B cell (primary cell): ENCODE results near the gene RARB. TPM values are rescaled to one million over a fixed set of nuclear protein-coding genes. Genes with fewer than 3 reads are reported as not detected.

Experiments
- ATAC-seq: fragments of 200-7000 bp; cut with Tn5 transposase; one replicate; pipeline ENCODE4 v1.10.0; 2021; ENCODE audit warnings: low read depth, mild to moderate bottlenecking, moderate number of reproducible peaks, moderate library complexity
- CTCF ChIA-PET: fragments of 350-600 bp; sonication (Branson Sonifier 250); formaldehyde crosslinking; loops from one replicate; lab custom pipeline; 2021; ENCODE audit warnings: antibody characterized with exemption, inconsistent platforms; lab: Charles Lee
- POLR2A ChIA-PET: fragments of 350-600 bp; sonication (Branson Sonifier 250); formaldehyde crosslinking; loops from one replicate; lab custom pipeline; 2021; ENCODE audit warnings: antibody characterized with exemption; lab: Charles Lee
- DNase-seq: peaks from one replicate; pipeline ENCODE4 v3.0.0; 2013
- H2AFZ ChIP-seq: 2 replicates; pipeline ENCODE4 v1.6.1; 2012; ENCODE audit warnings: mild to moderate bottlenecking, low read depth, low read length; ENCODE audit not compliant: insufficient read depth, poor library complexity, severe bottlenecking
- H3K27ac ChIP-seq, 2 donors: 1 replicate in 1 of 2; 2 replicates in 1 of 2; pipeline ENCODE4 v1.5.1; 2012 to 2013; ENCODE audit warnings: low read length in 2 of 2, mild to moderate bottlenecking in 2 of 2, moderate library complexity in 1 of 2
- H3K27me3 ChIP-seq, 4 experiments: fragments of 200-600 bp in 1 of 4; sonication (generic) in 1 of 4; replicated peaks in 1 of 4; 1 replicate in 2 of 4; 2 replicates in 2 of 4; pipeline versions ENCODE4 v1.6.1 to v1.7.0; 2013 to 2016; ENCODE audit warnings: low read length in 3 of 4, mild to moderate bottlenecking in 2 of 4, mixed read lengths in 1 of 4, moderate library complexity in 1 of 4; ENCODE audit not compliant: insufficient read depth in 4 of 4, control insufficient read depth in 3 of 4; ENCODE audit errors: control extremely low read depth in 1 of 4
- H3K36me3 ChIP-seq, 2 experiments: replicated peaks in 1 of 2; 1 replicate in 1 of 2; 2 replicates in 1 of 2; pipeline versions ENCODE4 v1.6.1 to v1.7.1; 2013; ENCODE audit warnings: low read length in 1 of 2; ENCODE audit not compliant: insufficient read depth in 2 of 2, control insufficient read depth in 1 of 2; ENCODE audit errors: control extremely low read depth in 1 of 2, extremely low read depth in 1 of 2
- H3K4me1 ChIP-seq, 2 donors: fragments of 200-600 bp in 1 of 2; sonication (generic) in 1 of 2; 1 replicate in 1 of 2; 2 replicates in 1 of 2; pipeline versions ENCODE4 v1.5.1 to v1.6.1; 2013 to 2017; ENCODE audit warnings: low read length in 2 of 2; ENCODE audit not compliant: control insufficient read depth in 2 of 2, insufficient read depth in 2 of 2
- H3K4me2 ChIP-seq: replicated peaks from 2 replicates; pipeline ENCODE3; 2012; ENCODE audit warnings: mild to moderate bottlenecking, low read depth, low read length; ENCODE audit not compliant: poor library complexity, severe bottlenecking
- H3K4me3 ChIP-seq, 5 experiments: fragments of 200-600 bp in 1 of 5; sonication (generic) in 1 of 5; 1 replicate in 3 of 5; 2 replicates in 2 of 5; pipeline versions ENCODE4 v1.5.1 to v1.7.0; 2011 to 2016; ENCODE audit warnings: low read length in 4 of 5, mild to moderate bottlenecking in 4 of 5, low read depth in 2 of 5, control low read depth in 1 of 5, moderate library complexity in 1 of 5; ENCODE audit not compliant: insufficient read depth in 1 of 5; ENCODE audit errors: control extremely low read depth in 1 of 5, extremely low read depth in 1 of 5
- H3K79me2 ChIP-seq: fragments of 200-600 bp; sonication (generic); one replicate; pipeline ENCODE4 v1.6.0; 2016; ENCODE audit warnings: low read length; ENCODE audit not compliant: control insufficient read depth, insufficient read depth
- H3K9ac ChIP-seq: fragments of 200-600 bp; sonication (generic); 2 replicates; pipeline ENCODE4 v1.6.1; 2017; ENCODE audit warnings: mild to moderate bottlenecking, low read length, moderate library complexity
- H3K9me3 ChIP-seq, 3 donors: one replicate each; pipeline versions ENCODE4 v1.6.1 to v1.7.1; 2013; ENCODE audit warnings: low read length in 2 of 3; ENCODE audit not compliant: control insufficient read depth in 2 of 3, insufficient read depth in 1 of 3; ENCODE audit errors: control extremely low read depth in 1 of 3
- H4K20me1 ChIP-seq: 2 replicates; pipeline ENCODE4 v1.6.0; 2012; ENCODE audit warnings: mild to moderate bottlenecking, low read length; ENCODE audit not compliant: insufficient read depth, control insufficient read depth, poor library complexity, severe bottlenecking
- H3K27ac Mint-ChIP-seq: one replicate; pipeline ENCODE4 v1.8.0; 2021; ENCODE audit warnings: mixed read lengths
- H3K27me3 Mint-ChIP-seq: one replicate; pipeline ENCODE4 v1.8.0; 2021; ENCODE audit warnings: mixed read lengths
- H3K4me1 Mint-ChIP-seq: one replicate; pipeline ENCODE4 v1.8.0; 2021; ENCODE audit warnings: mixed read lengths
- H3K4me3 Mint-ChIP-seq: one replicate; pipeline ENCODE4 v1.8.0; 2021; ENCODE audit warnings: mixed read lengths
- H3K9me3 Mint-ChIP-seq: one replicate; pipeline ENCODE4 v1.8.0; 2022; ENCODE audit warnings: mixed read lengths; ENCODE audit not compliant: insufficient read depth
- CTCF ChIP-seq: fragments of 200-600 bp; IDR thresholded peaks from one replicate; pipeline ENCODE4 v1.8.0; 2022; ENCODE audit warnings: antibody characterized with exemption, mild to moderate bottlenecking
- EZH2 ChIP-seq: IDR thresholded peaks from 2 replicates; pipeline ENCODE4 v1.6.1; 2012; ENCODE audit warnings: borderline replicate concordance, low read depth, mild to moderate bottlenecking, moderate library complexity, low read length; ENCODE audit not compliant: insufficient read depth, poor library complexity, severe bottlenecking
- WGBS: methylation state at CpG from one replicate; pipeline ENCODE4 v1.1.5; 2013; ENCODE audit warnings: missing lambda C conversion rate; ENCODE audit not compliant: insufficient coverage; 5-methylcytosine and 5-hydroxymethylcytosine counted together
- intact Hi-C: fragments of 100-400 bp; cut with micrococcal nuclease; formaldehyde crosslinking; loops from one replicate; pipeline ENCODE4 v1.10.0; 2022
- polyA plus RNA-seq: library from polyadenylated mRNA; depleted of rRNA; stranded (reverse); fragments of >200 nt; gene quantifications from 2 replicates; pipeline ENCODE4 v1.2.3, GENCODE V29; 2012
- total RNA-seq, 2 donors: library from RNA; stranded (reverse); fragments of 120-200 nt in 1 of 2; gene quantifications; 1 replicate in 1 of 2; 2 replicates in 1 of 2; pipeline versions ENCODE4 v1.2.3 to v1.2.4, GENCODE V29; 2013 to 2022

The RARB gene
- total and polyA plus RNA-seq, 2 donors (not counting 1 experiment from before 2014, with no cell fraction given), result not detected

- TF ChIP-seq CTCF (no peak), EZH2 (no peak)
- WGBS, result 100% methylated on average over 2 of the region's 6 CpGs
- no peaks in the 10 kb centered on the region for H3K4me1 Mint-ChIP-seq
- CTCF ChIA-PET, result interaction anchor here (1.1 to 1.5 kb wide), 2 partner anchors 8 to 10 kb away, joined by 3 to 4 read pairs; no protein-coding TSS in a partner anchor
- intact Hi-C loops, result no loop called here
- H3K4me3 ChIP-seq, result no peak overlapping the region
- no peaks in the 10 kb centered on the region for H3K9me3 Mint-ChIP-seq
- no peak overlapping the region for H3K27ac Mint-ChIP-seq
- no peaks in the 10 kb centered on the region for H3K4me1 ChIP-seq
- H3K36me3 ChIP-seq, result no peaks in the 10 kb centered on the region
- H3K4me2 ChIP-seq, result no peak overlapping the region
- DNase-seq, result no peak
- H3K4me3 Mint-ChIP-seq, result no peak overlapping the region
- no peaks in the 10 kb centered on the region for H3K79me2 ChIP-seq
- no peak overlapping the region for H3K9ac ChIP-seq
- ATAC-seq, result no peak
- no peak overlapping the region for H2AFZ ChIP-seq
- POLR2A ChIA-PET, result no interaction called here
- peaks cover 5% of the 10 kb centered on the region for H3K27me3 Mint-ChIP-seq
- no peaks in the 10 kb centered on the region for H4K20me1 ChIP-seq
- H3K9me3 ChIP-seq, result no peaks in the 10 kb centered on the region
- no peaks in the 10 kb centered on the region for H3K27me3 ChIP-seq
- no peak overlapping the region for H3K27ac ChIP-seq
These were observed 158.1 kb downstream of the RARB start for GRCh38 chr3:25586167-25586505.

- no peak overlapping the region for H3K4me3 Mint-ChIP-seq
- CTCF ChIA-PET, result no interaction called here
- H4K20me1 ChIP-seq, result no peaks in the 10 kb centered on the region
- H3K4me2 ChIP-seq, result no peak overlapping the region
- no peak overlapping the region for H2AFZ ChIP-seq
- no peaks in the 10 kb centered on the region for H3K27me3 ChIP-seq
- H3K4me1 ChIP-seq, result no peaks in the 10 kb centered on the region
- no peaks in the 10 kb centered on the region for H3K9me3 Mint-ChIP-seq
- H3K27me3 Mint-ChIP-seq, result peaks cover 5% of the 10 kb centered on the region
- no peaks in the 10 kb centered on the region for H3K9me3 ChIP-seq
- ATAC-seq, result no peak
- no peaks in the 10 kb centered on the region for H3K36me3 ChIP-seq
- intact Hi-C loops, result no loop called here
- no peak overlapping the region for H3K4me3 ChIP-seq
- TF ChIP-seq CTCF (no peak), EZH2 (no peak)
- WGBS, result 91% methylated on average over 10 of the region's 11 CpGs
- no peaks in the 10 kb centered on the region for H3K79me2 ChIP-seq
- no peak overlapping the region for H3K9ac ChIP-seq
- no peaks in the 10 kb centered on the region for H3K4me1 Mint-ChIP-seq
- H3K27ac Mint-ChIP-seq, result no peak overlapping the region
- POLR2A ChIA-PET, result no interaction called here
- H3K27ac ChIP-seq, result no peak overlapping the region
- no peak for DNase-seq
These were observed 158.5 kb downstream of the RARB start for GRCh38 chr3:25586553-25586952.
